Mucosa of rectum (tissue), 2 donors: ENCODE data around the gene GRIK1.

Experiments
- H3K27ac ChIP-seq, 2 donors: one replicate each; pipeline ENCODE4 v1.7.0; 2013; ENCODE audit warnings: inconsistent platforms in 2 of 2, low read depth in 2 of 2, low read length in 2 of 2
- H3K27me3 ChIP-seq, 2 donors: one replicate each; pipeline ENCODE4 v1.7.0; 2013; ENCODE audit warnings: low read length in 2 of 2; ENCODE audit not compliant: control insufficient read depth in 2 of 2, insufficient read depth in 2 of 2
- H3K36me3 ChIP-seq, 2 donors: one replicate each; pipeline ENCODE4 v1.7.0; 2013; ENCODE audit warnings: low read length in 2 of 2; ENCODE audit not compliant: control insufficient read depth in 2 of 2, insufficient read depth in 2 of 2
- H3K4me1 ChIP-seq, 2 donors: one replicate each; pipeline ENCODE4 v1.7.0; 2013; ENCODE audit warnings: low read length in 2 of 2, mild to moderate bottlenecking in 1 of 2; ENCODE audit not compliant: control insufficient read depth in 2 of 2, insufficient read depth in 2 of 2
- H3K4me3 ChIP-seq, 2 donors: one replicate each; pipeline ENCODE4 v1.7.0; 2013; ENCODE audit warnings: low read length in 2 of 2
- H3K9ac ChIP-seq, 2 donors: one replicate each; pipeline ENCODE4 v1.7.0; 2013; ENCODE audit warnings: low read length in 2 of 2, low read depth in 1 of 2, mild to moderate bottlenecking in 1 of 2
- H3K9me3 ChIP-seq, 2 donors: one replicate each; pipeline ENCODE4 v1.7.0; 2013; ENCODE audit warnings: low read length in 2 of 2; ENCODE audit not compliant: control insufficient read depth in 2 of 2
- donor health status: healthy.
- donor health status: Normal muscosa, but diverticular disease.

Gene GRIK1

GRCh38 chr21:29647353-29647781, 292.4 kb downstream of the GRIK1 start:
- no peaks in the 10 kb centered on the region for H3K36me3 ChIP-seq
- no peaks in the 10 kb centered on the region for H3K4me1 ChIP-seq
- no peaks in the 10 kb centered on the region for H3K9me3 ChIP-seq
- H3K4me3 ChIP-seq = no peak overlapping the region
- H3K9ac ChIP-seq = no peak overlapping the region
- H3K27me3 ChIP-seq = no peaks in the 10 kb centered on the region
- H3K27ac ChIP-seq = no peak overlapping the region

GRCh38 chr21:29645666-29646553, 293.9 kb downstream of the GRIK1 start:
- Histone ChIP-seq H3K27ac (no peak overlapping the region), H3K4me3 (no peak overlapping the region), H3K27me3 (no peaks in the 10 kb centered on the region), H3K36me3 (no peaks in the 10 kb centered on the region), H3K4me1 (no peaks in the 10 kb centered on the region), H3K9me3 (no peaks in the 10 kb centered on the region), H3K9ac (no peak overlapping the region)

- Histone ChIP-seq H3K27ac (no peak overlapping the region), H3K4me3 (no peak overlapping the region), H3K36me3 (no peaks in the 10 kb centered on the region), H3K9me3 (no peaks in the 10 kb centered on the region), H3K9ac (no peak overlapping the region), H3K27me3 (no peaks in the 10 kb centered on the region), H3K4me1 (no peaks in the 10 kb centered on the region)
Observed at GRCh38 chr21:29643289-29643688, 296.5 kb downstream of the GRIK1 start.

- Histone ChIP-seq H3K27me3 (no peaks in the 10 kb centered on the region), H3K36me3 (no peaks in the 10 kb centered on the region), H3K9me3 (no peaks in the 10 kb centered on the region), H3K9ac (no peak overlapping the region), H3K4me3 (no peak overlapping the region), H3K27ac (no peak overlapping the region), H3K4me1 (no peaks in the 10 kb centered on the region)
Observed at GRCh38 chr21:29642551-29643245, 297.1 kb downstream of the GRIK1 start.

GRCh38 chr21:29641635-29642550, 297.9 kb downstream of the GRIK1 start:
- Histone ChIP-seq H3K9ac (no peak overlapping the region), H3K9me3 (no peaks in the 10 kb centered on the region), H3K36me3 (no peaks in the 10 kb centered on the region)

GRCh38 chr21:29641001-29641634, 298.7 kb downstream of the GRIK1 start:
- no peaks in the 10 kb centered on the region for H3K9me3 ChIP-seq
- H3K4me1 ChIP-seq = no peaks in the 10 kb centered on the region
- no peak overlapping the region for H3K27ac ChIP-seq
- H3K4me3 ChIP-seq = no peak overlapping the region
- no peaks in the 10 kb centered on the region for H3K36me3 ChIP-seq
- H3K9ac ChIP-seq = no peak overlapping the region
- no peaks in the 10 kb centered on the region for H3K27me3 ChIP-seq

More at GRCh38 chr21:29641635-29642550, 297.9 kb downstream of the GRIK1 start:
- Histone ChIP-seq H3K4me1 (no peaks in the 10 kb centered on the region), H3K27me3 (no peaks in the 10 kb centered on the region), H3K27ac (no peak overlapping the region), H3K4me3 (no peak overlapping the region)

- H3K36me3 ChIP-seq = no peaks in the 10 kb centered on the region
- no peak overlapping the region for H3K27ac ChIP-seq
- H3K27me3 ChIP-seq = no peaks in the 10 kb centered on the region
- H3K9me3 ChIP-seq = no peaks in the 10 kb centered on the region
- no peak overlapping the region for H3K9ac ChIP-seq
- no peak overlapping the region for H3K4me3 ChIP-seq
- no peaks in the 10 kb centered on the region for H3K4me1 ChIP-seq
Observed at GRCh38 chr21:29640080-29640508, 299.7 kb downstream of the GRIK1 start.

- Histone ChIP-seq H3K27me3 (no peaks in the 10 kb centered on the region), H3K9me3 (no peaks in the 10 kb centered on the region), H3K4me1 (no peaks in the 10 kb centered on the region), H3K9ac (no peak overlapping the region), H3K36me3 (no peaks in the 10 kb centered on the region), H3K4me3 (no peak overlapping the region), H3K27ac (no peak overlapping the region)
Observed at GRCh38 chr21:29639366-29640079, 300.3 kb downstream of the GRIK1 start.

GRCh38 chr21:29638761-29639327, 301.0 kb downstream of the GRIK1 start:
- H3K27ac ChIP-seq = no peak overlapping the region
- no peaks in the 10 kb centered on the region for H3K27me3 ChIP-seq
- H3K9me3 ChIP-seq = no peaks in the 10 kb centered on the region
- H3K9ac ChIP-seq = no peak overlapping the region
- no peaks in the 10 kb centered on the region for H3K4me1 ChIP-seq
- H3K4me3 ChIP-seq = no peak overlapping the region
- no peaks in the 10 kb centered on the region for H3K36me3 ChIP-seq
